ENCODE data around the gene CEMIP.

Gene CEMIP

GRCh38 chr15:80778964-80779657 is at the start of gene CEMIP:
Gene CEMIP (plus strand): TSS chr15:80779370. CDS start chr15:80873880, 94,510 bp downstream.
- DNase-seq (ENCODE audit: low read depth in 2 of 2), result no peak

- no peak for DNase-seq (ENCODE audit: low read depth in 2 of 2)
These were observed 48.8 kb upstream of the CEMIP start for GRCh38 chr15:80730387-80730786.

GRCh38 chr15:80730926-80731325 is 48.2 kb upstream of the CEMIP start:
- no peak for DNase-seq (ENCODE audit: low read depth in 2 of 2)

- DNase-seq (ENCODE audit: low read depth in 2 of 2), result no peak
These were observed 47.0 kb upstream of the CEMIP start for GRCh38 chr15:80732167-80732566.

GRCh38 chr15:80732818-80733217 is 46.4 kb upstream of the CEMIP start:
- DNase-seq (ENCODE audit: low read depth in 2 of 2), result no peak

GRCh38 chr15:80733460-80733859 is 45.7 kb upstream of the CEMIP start:
- DNase-seq (ENCODE audit: low read depth in 2 of 2), result no peak

GRCh38 chr15:80735344-80735743 is 43.8 kb upstream of the CEMIP start:
- DNase-seq (ENCODE audit: low read depth in 2 of 2), result no peak

GRCh38 chr15:80736560-80736959 is 42.6 kb upstream of the CEMIP start:
- no peak for DNase-seq (ENCODE audit: low read depth in 2 of 2)

GRCh38 chr15:80739919-80740318 is 39.3 kb upstream of the CEMIP start:
- DNase-seq (ENCODE audit: low read depth in 2 of 2), result no peak

- DNase-seq (ENCODE audit: low read depth in 2 of 2), result no peak
These were observed 37.1 kb upstream of the CEMIP start for GRCh38 chr15:80742081-80742480.

GRCh38 chr15:80743189-80743833 is 35.9 kb upstream of the CEMIP start:
- no peak for DNase-seq (ENCODE audit: low read depth in 2 of 2)

- no peak for DNase-seq (ENCODE audit: low read depth in 2 of 2)
These were observed 34.8 kb upstream of the CEMIP start for GRCh38 chr15:80744415-80744814.

- DNase-seq (ENCODE audit: low read depth in 2 of 2), result no peak
These were observed 34.3 kb upstream of the CEMIP start for GRCh38 chr15:80744826-80745225.

- no peak for DNase-seq (ENCODE audit: low read depth in 2 of 2)
These were observed 33.3 kb upstream of the CEMIP start for GRCh38 chr15:80745888-80746287.

GRCh38 chr15:80747317-80748053 is 31.7 kb upstream of the CEMIP start:
- DNase-seq (ENCODE audit: low read depth in 2 of 2), result no peak

- DNase-seq (ENCODE audit: low read depth in 2 of 2), result no peak
These were observed 29.6 kb upstream of the CEMIP start for GRCh38 chr15:80749589-80749988.

GRCh38 chr15:80750575-80750974 is 28.6 kb upstream of the CEMIP start:
- DNase-seq (ENCODE audit: low read depth in 2 of 2), result no peak

GRCh38 chr15:80752204-80752603 is 27.0 kb upstream of the CEMIP start:
- no peak for DNase-seq (ENCODE audit: low read depth in 2 of 2)

- DNase-seq (ENCODE audit: low read depth in 2 of 2), result no peak
These were observed 26.0 kb upstream of the CEMIP start for GRCh38 chr15:80753161-80753560.

- DNase-seq (ENCODE audit: low read depth in 2 of 2), result no peak
These were observed 25.2 kb upstream of the CEMIP start for GRCh38 chr15:80754014-80754413.

- no peak for DNase-seq (ENCODE audit: low read depth in 2 of 2)
These were observed 23.3 kb upstream of the CEMIP start for GRCh38 chr15:80755885-80756284.

- DNase-seq (ENCODE audit: low read depth in 2 of 2), result no peak
These were observed 20.9 kb upstream of the CEMIP start for GRCh38 chr15:80758130-80758745.
